Measurements from ENCODE around the gene NCOR1.

NCOR1 gene

DNA sequence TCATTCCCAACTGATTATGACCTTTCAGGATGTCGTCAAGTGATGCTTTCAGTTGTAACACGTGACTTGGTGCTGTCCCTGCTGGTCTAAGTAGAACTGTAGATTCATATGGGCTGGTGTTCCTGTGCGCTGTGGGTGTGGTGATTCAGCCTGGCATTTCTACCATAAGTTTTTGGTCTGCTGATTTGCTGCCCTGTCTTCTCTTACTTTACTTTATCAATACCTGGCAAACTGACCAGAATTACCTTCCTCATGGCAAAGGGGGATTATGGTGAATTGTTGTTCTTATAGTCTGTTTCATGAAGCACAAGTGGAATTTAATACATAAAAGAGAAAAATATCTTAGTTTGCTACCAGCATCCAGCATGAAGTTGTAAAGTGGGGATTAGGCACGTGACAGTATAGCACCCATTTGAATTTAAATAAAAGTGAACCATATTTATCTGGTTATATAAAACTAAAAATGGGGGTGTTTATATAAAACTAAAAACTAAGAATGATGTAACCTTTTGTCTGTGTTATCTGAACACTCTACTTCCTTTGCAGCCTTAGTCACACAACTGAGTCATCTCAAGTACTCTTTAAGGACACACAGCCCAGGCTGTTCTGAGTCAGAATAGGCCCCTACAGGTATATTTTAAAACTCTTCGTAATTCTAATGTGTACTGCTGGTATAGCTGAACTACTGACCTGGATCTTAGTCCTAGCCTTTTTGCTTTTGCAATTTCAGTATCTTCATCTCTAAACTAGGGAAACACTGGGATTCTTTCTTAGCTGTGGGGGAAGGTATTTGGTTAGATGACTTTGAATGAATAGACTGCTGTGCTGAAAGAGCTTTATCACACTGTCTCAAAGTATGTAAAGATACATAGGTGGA, 187.4 kb downstream of the NCOR1 start:
- H3K36me3 ChIP-seq (ENCODE audit: control insufficient read depth, insufficient read depth, low read length), result peaks cover 44% of the 10 kb centered on the region
- H3K9ac ChIP-seq (ENCODE audit: low read length), result no peak overlapping the region
- H3K27me3 ChIP-seq (ENCODE audit: control insufficient read depth, insufficient read depth, low read length), result no peaks in the 10 kb centered on the region
- H3K4me3 ChIP-seq (ENCODE audit: low read length), result no peak overlapping the region
- H3K4me1 ChIP-seq (ENCODE audit: control insufficient read depth, insufficient read depth, low read length), result no peaks in the 10 kb centered on the region
- H3K27ac ChIP-seq (ENCODE audit: low read depth, low read length), result peak overlapping the region; percentile 64

DNA sequence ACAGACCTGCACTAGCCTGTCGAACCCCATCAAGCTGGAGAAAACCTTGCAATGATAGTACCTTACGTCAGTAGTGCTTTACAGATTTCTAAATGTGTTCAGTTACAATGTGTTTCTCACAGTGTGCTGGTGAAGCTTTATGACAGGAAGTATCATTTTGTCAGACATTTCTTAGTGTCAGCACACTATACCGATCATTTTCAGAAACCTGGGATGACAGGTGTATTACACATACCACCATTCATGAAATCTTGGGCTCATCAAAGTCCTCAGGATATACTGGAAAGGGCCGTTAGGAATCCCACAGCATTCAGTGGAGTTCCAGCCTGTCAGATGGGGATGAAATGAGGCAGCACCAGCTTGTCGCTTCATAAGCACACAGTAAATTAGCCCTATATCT, 188.4 kb downstream of the NCOR1 start:
- no peak overlapping the region for H3K9ac ChIP-seq (ENCODE audit: low read length)
- no peak overlapping the region for H3K4me3 ChIP-seq (ENCODE audit: low read length)
- no peaks in the 10 kb centered on the region for H3K4me1 ChIP-seq (ENCODE audit: control insufficient read depth, insufficient read depth, low read length)
- H3K36me3 ChIP-seq (ENCODE audit: control insufficient read depth, insufficient read depth, low read length), result peaks cover 39% of the 10 kb centered on the region
- no peak overlapping the region for H3K27ac ChIP-seq (ENCODE audit: low read depth, low read length)
- H3K27me3 ChIP-seq (ENCODE audit: control insufficient read depth, insufficient read depth, low read length), result no peaks in the 10 kb centered on the region

GRCh38 chr17:16025202-16025601, 190.1 kb downstream of the NCOR1 start:
- no peak overlapping the region for H3K4me3 ChIP-seq (ENCODE audit: low read length)
- H3K27ac ChIP-seq (ENCODE audit: low read depth, low read length), result no peak overlapping the region
- peaks cover 3% of the 10 kb centered on the region for H3K4me1 ChIP-seq (ENCODE audit: control insufficient read depth, insufficient read depth, low read length)
- no peaks in the 10 kb centered on the region for H3K27me3 ChIP-seq (ENCODE audit: control insufficient read depth, insufficient read depth, low read length)
- no peak overlapping the region for H3K9ac ChIP-seq (ENCODE audit: low read length)
- peaks cover 42% of the 10 kb centered on the region for H3K36me3 ChIP-seq (ENCODE audit: control insufficient read depth, insufficient read depth, low read length)

DNA sequence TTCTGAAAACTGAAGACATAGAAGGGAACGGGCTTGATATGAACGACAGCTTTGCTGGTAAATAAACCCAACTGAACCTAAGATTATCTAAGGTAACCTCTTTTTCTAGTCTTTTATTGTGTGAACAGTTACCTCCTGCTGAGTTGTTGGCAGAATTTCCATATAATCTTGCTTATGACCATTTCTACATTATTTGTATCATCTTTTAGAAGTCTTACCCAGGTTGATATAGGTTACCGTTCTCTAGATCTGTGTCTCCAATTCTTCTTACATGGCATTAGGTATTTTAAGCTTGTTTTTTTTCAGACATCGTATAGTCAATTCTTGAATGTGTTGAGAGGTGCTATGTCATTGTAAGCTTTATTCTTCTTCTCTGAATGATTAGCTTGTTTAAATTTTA, 191.5 kb downstream of the NCOR1 start:
- Histone ChIP-seq H3K4me1 (ENCODE audit: control insufficient read depth, insufficient read depth, low read length) (peaks cover 3% of the 10 kb centered on the region), H3K27me3 (ENCODE audit: control insufficient read depth, insufficient read depth, low read length) (no peaks in the 10 kb centered on the region), H3K4me3 (ENCODE audit: low read length) (no peak overlapping the region), H3K36me3 (ENCODE audit: control insufficient read depth, insufficient read depth, low read length) (peaks cover 37% of the 10 kb centered on the region), H3K9ac (ENCODE audit: low read length) (no peak overlapping the region), H3K27ac (ENCODE audit: low read depth, low read length) (no peak overlapping the region)

GRCh38 chr17:16019347-16019746, 196.0 kb downstream of the NCOR1 start:
- Histone ChIP-seq H3K4me3 (ENCODE audit: low read length) (no peak overlapping the region), H3K27me3 (ENCODE audit: control insufficient read depth, insufficient read depth, low read length) (no peaks in the 10 kb centered on the region), H3K9ac (ENCODE audit: low read length) (no peak overlapping the region), H3K27ac (ENCODE audit: low read depth, low read length) (no peak overlapping the region), H3K36me3 (ENCODE audit: control insufficient read depth, insufficient read depth, low read length) (peaks cover 9% of the 10 kb centered on the region), H3K4me1 (ENCODE audit: control insufficient read depth, insufficient read depth, low read length) (peaks cover 3% of the 10 kb centered on the region)

- Histone ChIP-seq H3K36me3 (ENCODE audit: control insufficient read depth, insufficient read depth, low read length) (peaks cover 3% of the 10 kb centered on the region), H3K4me3 (ENCODE audit: low read length) (no peak overlapping the region), H3K9ac (ENCODE audit: low read length) (no peak overlapping the region), H3K4me1 (ENCODE audit: control insufficient read depth, insufficient read depth, low read length) (no peaks in the 10 kb centered on the region), H3K27me3 (ENCODE audit: control insufficient read depth, insufficient read depth, low read length) (no peaks in the 10 kb centered on the region), H3K27ac (ENCODE audit: low read depth, low read length) (no peak overlapping the region)
Observed at GRCh38 chr17:16013943-16014407, 201.4 kb downstream of the NCOR1 start.

DNA sequence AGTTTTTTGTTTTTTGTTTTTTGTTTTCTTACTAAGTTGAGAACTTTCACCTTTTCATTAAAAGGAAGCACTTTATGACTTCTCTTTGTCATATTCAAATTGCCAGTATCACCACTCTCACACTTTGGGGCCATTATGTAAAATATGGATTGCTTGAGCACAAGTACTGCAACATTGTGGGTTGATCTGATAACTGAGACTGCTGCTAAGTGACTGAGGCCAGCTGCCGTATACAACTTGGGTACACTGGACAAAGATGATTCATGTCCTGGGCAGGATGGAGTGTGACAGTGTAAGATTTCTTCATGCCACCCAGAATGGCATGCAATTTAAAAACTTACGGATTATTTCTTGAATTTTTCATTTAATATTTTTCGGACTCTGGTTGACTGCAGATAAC, 207.9 kb downstream of the NCOR1 start:
- Histone ChIP-seq H3K4me3 (ENCODE audit: low read length) (no peak overlapping the region), H3K27me3 (ENCODE audit: control insufficient read depth, insufficient read depth, low read length) (no peaks in the 10 kb centered on the region), H3K9ac (ENCODE audit: low read length) (no peak overlapping the region), H3K27ac (ENCODE audit: low read depth, low read length) (no peak overlapping the region), H3K4me1 (ENCODE audit: control insufficient read depth, insufficient read depth, low read length) (no peaks in the 10 kb centered on the region), H3K36me3 (ENCODE audit: control insufficient read depth, insufficient read depth, low read length) (peaks cover 35% of the 10 kb centered on the region)

- no peaks in the 10 kb centered on the region for H3K27me3 ChIP-seq (ENCODE audit: control insufficient read depth, insufficient read depth, low read length)
- H3K27ac ChIP-seq (ENCODE audit: low read depth, low read length), result no peak overlapping the region
- peaks cover 7% of the 10 kb centered on the region for H3K4me1 ChIP-seq (ENCODE audit: control insufficient read depth, insufficient read depth, low read length)
- peaks cover 37% of the 10 kb centered on the region for H3K36me3 ChIP-seq (ENCODE audit: control insufficient read depth, insufficient read depth, low read length)
- no peak overlapping the region for H3K4me3 ChIP-seq (ENCODE audit: low read length)
- H3K9ac ChIP-seq (ENCODE audit: low read length), result no peak overlapping the region
Observed at GRCh38 chr17:16005636-16006035, 209.7 kb downstream of the NCOR1 start.

DNA sequence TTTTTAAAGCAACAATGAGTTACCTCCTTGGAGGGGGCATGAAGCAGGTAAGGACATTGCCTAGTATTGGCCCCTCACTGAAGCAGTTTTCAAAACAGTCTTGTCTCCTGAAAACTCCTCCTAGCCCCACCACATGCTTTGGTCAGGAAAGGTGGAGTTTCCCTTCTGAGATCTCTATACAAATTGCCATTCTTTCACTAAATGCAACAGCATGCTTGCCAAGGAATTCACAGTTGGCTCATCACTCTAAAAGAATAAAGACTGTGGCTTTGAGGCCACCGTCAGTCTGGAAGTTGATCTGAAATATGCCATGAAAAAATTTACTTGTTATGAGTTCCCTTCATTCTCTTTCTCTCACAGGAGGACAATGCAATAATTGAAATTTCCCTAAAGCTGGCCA, 211.5 kb downstream of the NCOR1 start:
- no peak overlapping the region for H3K27ac ChIP-seq (ENCODE audit: low read depth, low read length)
- H3K4me1 ChIP-seq (ENCODE audit: control insufficient read depth, insufficient read depth, low read length), result peaks cover 9% of the 10 kb centered on the region
- peaks cover 37% of the 10 kb centered on the region for H3K36me3 ChIP-seq (ENCODE audit: control insufficient read depth, insufficient read depth, low read length)
- H3K9ac ChIP-seq (ENCODE audit: low read length), result no peak overlapping the region
- no peak overlapping the region for H3K4me3 ChIP-seq (ENCODE audit: low read length)
- no peaks in the 10 kb centered on the region for H3K27me3 ChIP-seq (ENCODE audit: control insufficient read depth, insufficient read depth, low read length)

- H3K27me3 ChIP-seq (ENCODE audit: control insufficient read depth, insufficient read depth, low read length), result no peaks in the 10 kb centered on the region
- peaks cover 28% of the 10 kb centered on the region for H3K36me3 ChIP-seq (ENCODE audit: control insufficient read depth, insufficient read depth, low read length)
- H3K27ac ChIP-seq (ENCODE audit: low read depth, low read length), result no peak overlapping the region
- H3K4me3 ChIP-seq (ENCODE audit: low read length), result no peak overlapping the region
- no peak overlapping the region for H3K9ac ChIP-seq (ENCODE audit: low read length)
- peaks cover 9% of the 10 kb centered on the region for H3K4me1 ChIP-seq (ENCODE audit: control insufficient read depth, insufficient read depth, low read length)
Observed at GRCh38 chr17:16002708-16003260, 212.6 kb downstream of the NCOR1 start.

GRCh38 chr17:16001226-16001897, 214.0 kb downstream of the NCOR1 start:
- Histone ChIP-seq H3K4me3 (ENCODE audit: low read length) (no peak overlapping the region), H3K4me1 (ENCODE audit: control insufficient read depth, insufficient read depth, low read length) (peaks cover 9% of the 10 kb centered on the region), H3K9ac (ENCODE audit: low read length) (no peak overlapping the region), H3K27ac (ENCODE audit: low read depth, low read length) (no peak overlapping the region), H3K36me3 (ENCODE audit: control insufficient read depth, insufficient read depth, low read length) (peaks cover 28% of the 10 kb centered on the region), H3K27me3 (ENCODE audit: control insufficient read depth, insufficient read depth, low read length) (no peaks in the 10 kb centered on the region)

DNA sequence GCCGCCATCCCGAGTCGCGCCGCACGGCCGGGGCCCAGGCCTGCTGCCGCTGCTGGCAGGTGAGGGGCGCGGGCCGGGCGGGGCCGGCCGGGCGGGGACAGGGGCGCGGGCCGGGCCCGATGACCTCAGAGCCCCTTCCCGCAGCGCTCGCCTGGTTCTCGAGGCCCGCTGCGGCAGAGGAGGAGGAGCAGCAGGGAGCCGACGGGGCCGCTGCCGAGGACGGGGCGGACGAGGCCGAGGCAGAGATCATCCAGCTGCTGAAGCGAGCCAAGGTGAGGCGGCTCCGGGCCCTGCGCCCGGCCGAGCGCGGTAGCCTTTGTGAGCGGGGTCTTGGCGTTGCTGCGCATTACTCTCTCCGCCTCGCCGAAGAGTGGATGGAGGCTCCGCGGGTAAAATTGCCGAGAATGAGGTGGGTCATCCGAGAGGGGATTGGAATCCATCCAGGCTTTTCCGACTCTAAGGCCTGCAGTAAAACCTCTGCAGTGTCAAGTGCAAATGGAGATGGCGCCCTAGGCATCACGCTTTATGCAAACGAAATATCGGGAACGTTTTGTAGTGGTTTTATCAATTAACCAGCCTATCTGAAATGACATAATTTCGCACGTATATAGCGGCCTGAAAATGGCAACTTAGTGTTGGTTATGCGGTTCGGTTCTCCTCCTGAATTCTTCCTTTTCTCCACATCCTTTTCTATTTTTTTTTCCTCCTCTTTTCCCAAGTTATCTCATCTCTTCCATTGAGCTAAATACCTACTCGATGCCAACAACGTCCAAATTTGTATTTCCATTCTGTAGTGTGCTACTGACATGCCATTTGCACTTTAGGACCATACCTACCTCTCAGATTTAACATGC, 215.1 kb downstream of the NCOR1 start:
- peak overlapping the region; percentile 63 for H3K9ac ChIP-seq (ENCODE audit: low read length)
- peaks cover 25% of the 10 kb centered on the region for H3K36me3 ChIP-seq (ENCODE audit: control insufficient read depth, insufficient read depth, low read length)
- peaks cover 9% of the 10 kb centered on the region for H3K4me1 ChIP-seq (ENCODE audit: control insufficient read depth, insufficient read depth, low read length)
- H3K27me3 ChIP-seq (ENCODE audit: control insufficient read depth, insufficient read depth, low read length), result no peaks in the 10 kb centered on the region
- peak overlapping the region; percentile 98 for H3K27ac ChIP-seq (ENCODE audit: low read depth, low read length)
- peak overlapping the region; percentile 82 for H3K4me3 ChIP-seq (ENCODE audit: low read length)

Data from rectal smooth muscle tissue (tissue), 1 donor.